DOHH2 (cell line): ENCODE measurements around the gene LRRC43.
"Not testable (repeated sequence)": the region's sequence is repeated elsewhere in the genome, so short reads cannot be mapped to it uniquely, and the experiment has no call there.

Experiments
- H3F3A ChIP-seq: fragments of 200-600 bp; sonication (generic), shearing (Covaris generic); 2 replicates; pipeline ENCODE4 v1.6.0; 2016; ENCODE audit warnings: antibody characterized with exemption, mild to moderate bottlenecking; ENCODE audit not compliant: control insufficient read depth, insufficient read depth
- H3K27ac ChIP-seq: fragments of 200-600 bp; sonication (generic); 2 replicates; pipeline ENCODE4 v1.5.1; 2014; ENCODE audit warnings: low read depth, mild to moderate bottlenecking, low read length, moderate library complexity
- H3K27me3 ChIP-seq: fragments of 200-600 bp; sonication (generic); 2 replicates; pipeline ENCODE4 v1.6.1; 2014; ENCODE audit warnings: mild to moderate bottlenecking, low read length, mixed read lengths; ENCODE audit not compliant: control insufficient read depth
- H3K36me3 ChIP-seq: fragments of 200-600 bp; sonication (generic); 2 replicates; pipeline ENCODE4 v1.6.1; 2014; ENCODE audit warnings: mild to moderate bottlenecking, low read length, moderate library complexity, mixed read lengths; ENCODE audit not compliant: control insufficient read depth
- H3K4me1 ChIP-seq: fragments of 200-600 bp; sonication (generic); 2 replicates; pipeline ENCODE4 v1.6.1; 2014; ENCODE audit warnings: mild to moderate bottlenecking, low read length, mixed read lengths; ENCODE audit not compliant: control insufficient read depth
- H3K4me2 ChIP-seq: fragments of 200-600 bp; sonication (generic); 2 replicates; pipeline ENCODE4 v1.6.0; 2014; ENCODE audit warnings: mild to moderate bottlenecking, low read length, moderate library complexity
- H3K4me3 ChIP-seq: fragments of 200-600 bp; sonication (generic); 2 replicates; pipeline ENCODE4 v1.5.1; 2014; ENCODE audit warnings: mild to moderate bottlenecking, low read length, mixed read lengths
- H3K79me2 ChIP-seq: fragments of 200-600 bp; sonication (generic); 2 replicates; pipeline ENCODE4 v1.6.1; 2014; ENCODE audit warnings: mild to moderate bottlenecking, low read length, mixed read lengths; ENCODE audit not compliant: control insufficient read depth
- H3K9me2 ChIP-seq: fragments of 200-600 bp; sonication (generic); replicated peaks from 2 replicates; pipeline ENCODE4 v1.6.1; 2014; ENCODE audit warnings: mild to moderate bottlenecking, low read length, mixed read lengths; ENCODE audit not compliant: control insufficient read depth
- H3K9me3 ChIP-seq: fragments of 200-600 bp; sonication (generic); 2 replicates; pipeline ENCODE4 v1.6.1; 2014; ENCODE audit warnings: antibody characterized with exemption, low read length, mixed read lengths; ENCODE audit not compliant: control insufficient read depth, insufficient read depth
- H4K20me1 ChIP-seq: fragments of 200-600 bp; sonication (generic); 2 replicates; pipeline ENCODE4 v1.6.0; 2014; ENCODE audit warnings: low read depth, mild to moderate bottlenecking, antibody characterized with exemption, low read length, moderate library complexity; ENCODE audit not compliant: control insufficient read depth, insufficient read depth
- CTCF ChIP-seq: fragments of 200-600 bp; sonication (generic); IDR thresholded peaks from one replicate; pipeline ENCODE4 v1.5.1; 2014; ENCODE audit warnings: antibody characterized with exemption, mild to moderate bottlenecking, low read depth, low read length; ENCODE audit not compliant: poor library complexity, severe bottlenecking
- EZH2phosphoT487 ChIP-seq: fragments of 200-600 bp; sonication (generic); IDR thresholded peaks from 2 replicates; pipeline ENCODE4 v1.6.1; 2017; ENCODE audit warnings: borderline replicate concordance, mild to moderate bottlenecking, antibody characterized with exemption, low read length, moderate library complexity, mixed read lengths

The LRRC43 gene

GRCh38 chr12:122171399-122171798 lies 11.5 kb upstream of the LRRC43 start:
- TF ChIP-seq EZH2phosphoT487 (no peak), CTCF (no peak)
- no peaks in the 10 kb centered on the region for H4K20me1 ChIP-seq
- peaks cover 31% of the 10 kb centered on the region for H3K27me3 ChIP-seq
- no peak overlapping the region for H3K4me2 ChIP-seq
- H3K27ac ChIP-seq, result no peak overlapping the region
- H3K79me2 ChIP-seq, result no peaks in the 10 kb centered on the region
- no peaks in the 10 kb centered on the region for H3K9me3 ChIP-seq
- no peak overlapping the region for H3K4me3 ChIP-seq
- no peaks in the 10 kb centered on the region for H3K9me2 ChIP-seq
- no peaks in the 10 kb centered on the region for H3F3A ChIP-seq
- no peaks in the 10 kb centered on the region for H3K4me1 ChIP-seq
- no peaks in the 10 kb centered on the region for H3K36me3 ChIP-seq

DNA sequence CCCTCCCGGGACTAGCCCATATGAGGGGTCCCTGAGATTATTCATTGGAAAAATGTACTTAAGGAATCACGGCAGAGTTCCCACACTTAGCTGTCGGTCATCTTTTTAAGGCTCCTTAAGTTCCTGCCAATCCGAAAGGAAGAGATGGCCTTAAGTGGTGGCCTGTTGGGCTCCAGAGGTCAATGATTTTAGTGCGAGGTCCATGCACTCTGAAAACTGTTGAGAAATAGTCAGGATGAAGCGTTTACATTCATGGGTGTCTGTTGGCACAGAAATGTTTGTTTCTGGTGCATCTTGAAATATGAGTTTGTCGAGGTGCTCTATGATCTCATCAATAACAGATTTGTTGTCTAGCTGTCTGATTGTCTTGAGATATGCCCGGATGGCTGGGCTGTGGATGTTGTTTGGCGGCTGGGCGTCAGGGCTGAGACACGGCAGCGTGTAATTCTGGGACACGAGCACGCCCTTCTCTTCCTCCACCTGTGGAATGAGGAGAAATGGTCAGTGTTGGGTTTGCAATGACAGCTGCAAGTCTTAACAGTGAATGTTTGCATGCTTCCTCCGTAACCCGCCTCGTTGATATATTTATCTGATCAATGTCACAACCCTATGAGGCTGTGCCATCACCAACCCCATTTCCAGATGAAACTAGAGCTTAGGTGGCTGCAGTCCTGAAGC lies 10.5 kb upstream of the LRRC43 start:
- Histone ChIP-seq H3K9me2 (no peaks in the 10 kb centered on the region), H3K4me3 (no peak overlapping the region), H3F3A (no peaks in the 10 kb centered on the region)

GRCh38 chr12:122174155-122174845 lies 8.6 kb upstream of the LRRC43 start, which contains the start of gene IL31:
IL31 (minus strand) TSS chr12:122174221; CDS start chr12:122174172, 49 bp downstream.
- H3K9me2 ChIP-seq, result no peaks in the 10 kb centered on the region
- peaks cover 16% of the 10 kb centered on the region for H3K27me3 ChIP-seq
- H3K9me3 ChIP-seq, result no peaks in the 10 kb centered on the region
- H3K36me3 ChIP-seq, result no peaks in the 10 kb centered on the region
- H3K4me2 ChIP-seq, result no peak within 1 kb of the TSS
- H3K4me1 ChIP-seq, result no peaks in the 10 kb centered on the region
- no peak within 1 kb of the TSS for H3K4me3 ChIP-seq
- H3K27ac ChIP-seq, result no peak within 1 kb of the TSS
- no peaks in the 10 kb centered on the region for H3K79me2 ChIP-seq
- no peaks in the 10 kb centered on the region for H4K20me1 ChIP-seq
- TF ChIP-seq EZH2phosphoT487, result no peak
- TF ChIP-seq CTCF, result no peak
- no peaks in the 10 kb centered on the region for H3F3A ChIP-seq

More for the DNA sequence above, 10.5 kb upstream of the LRRC43 start:
- TF ChIP-seq EZH2phosphoT487 (no peak), CTCF (no peak)
- Histone ChIP-seq H3K27ac (no peak overlapping the region), H4K20me1 (no peaks in the 10 kb centered on the region), H3K4me2 (no peak overlapping the region), H3K27me3 (peaks cover 21% of the 10 kb centered on the region), H3K36me3 (no peaks in the 10 kb centered on the region), H3K4me1 (no peaks in the 10 kb centered on the region), H3K79me2 (no peaks in the 10 kb centered on the region), H3K9me3 (no peaks in the 10 kb centered on the region)

DNA sequence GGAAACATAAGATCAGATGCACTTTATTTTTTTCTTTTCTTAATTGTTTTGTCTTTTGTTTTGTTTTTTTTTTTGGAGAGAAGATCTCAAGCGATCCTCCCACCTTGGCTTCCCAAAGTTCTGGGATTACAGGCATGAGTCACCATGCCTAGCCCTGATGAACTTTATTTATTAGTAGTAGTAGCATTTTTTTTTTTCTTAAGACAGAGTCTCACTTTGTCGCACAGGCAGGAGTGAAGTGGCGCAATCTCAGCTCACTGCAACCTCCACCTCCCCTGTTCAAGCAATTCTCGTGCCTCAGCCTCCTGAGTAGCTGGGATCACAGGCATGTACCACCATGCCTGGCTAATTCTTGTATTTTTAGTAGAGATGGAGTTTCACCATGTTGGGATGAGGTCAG lies 6.5 kb upstream of the LRRC43 start:
- not testable (repeated sequence) for H4K20me1 ChIP-seq, H3K79me2 ChIP-seq, H3F3A ChIP-seq, H3K9me2 ChIP-seq, H3K4me3 ChIP-seq, H3K4me1 ChIP-seq, H3K36me3 ChIP-seq, H3K4me2 ChIP-seq, H3K27ac ChIP-seq, H3K9me3 ChIP-seq
- peaks cover 16% of the 10 kb centered on the region for H3K27me3 ChIP-seq
